Measurements from ENCODE around the gene OAF.
"Not testable (repeated sequence)": the region's sequence is repeated elsewhere in the genome, so short reads cannot be mapped to it uniquely, and the experiment has no call there.

The OAF gene

DNA sequence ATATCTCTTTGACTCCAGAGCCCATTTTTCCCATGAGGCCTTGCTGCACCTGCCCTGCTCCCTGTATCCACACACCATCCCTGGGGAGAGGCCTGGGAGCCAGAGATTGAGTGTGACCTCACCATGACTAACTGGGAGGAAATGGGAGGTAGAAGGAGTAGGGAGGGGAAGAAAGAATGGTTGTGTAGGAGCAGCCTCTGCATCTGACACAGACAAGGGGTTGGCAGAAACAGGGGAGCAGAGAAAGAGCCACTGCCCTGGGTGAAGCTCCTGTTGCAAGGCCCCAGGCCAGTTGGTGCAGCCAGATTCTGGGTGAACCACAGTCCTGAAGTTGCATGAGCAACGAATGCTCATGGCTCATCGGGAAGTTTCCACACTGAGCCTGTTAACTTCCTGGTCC is 61.5 kb downstream of the OAF start:
- Histone ChIP-seq H3K36me3 (ENCODE audit: control insufficient read depth, insufficient read depth, low read length) (no peaks in the 10 kb centered on the region), H3K4me3 (ENCODE audit: low read length) (no peak overlapping the region), H3K4me1 (ENCODE audit: control insufficient read depth, insufficient read depth, low read length) (no peaks in the 10 kb centered on the region; the same call in 1 of the 2 replicates), H3K9me3 (ENCODE audit: control insufficient read depth, insufficient read depth, low read length) (no peaks in the 10 kb centered on the region), H3K27ac (ENCODE audit: low read length) (no peak overlapping the region), H3K27me3 (ENCODE audit: control insufficient read depth, insufficient read depth, low read length) (no peaks in the 10 kb centered on the region)
- no peak for DNase-seq (ENCODE audit: low read depth, low spot score)
- no CpG with 5 or more reads among the region's 2 CpGs for WGBS (ENCODE audit: insufficient coverage, insufficient read length)

GRCh38 chr11:120273432-120273831 is 62.6 kb downstream of the OAF start:
- H3K27me3 ChIP-seq (ENCODE audit: control insufficient read depth, insufficient read depth, low read length) = no peaks in the 10 kb centered on the region
- DNase-seq (ENCODE audit: low read depth, low spot score) = no peak

DNA sequence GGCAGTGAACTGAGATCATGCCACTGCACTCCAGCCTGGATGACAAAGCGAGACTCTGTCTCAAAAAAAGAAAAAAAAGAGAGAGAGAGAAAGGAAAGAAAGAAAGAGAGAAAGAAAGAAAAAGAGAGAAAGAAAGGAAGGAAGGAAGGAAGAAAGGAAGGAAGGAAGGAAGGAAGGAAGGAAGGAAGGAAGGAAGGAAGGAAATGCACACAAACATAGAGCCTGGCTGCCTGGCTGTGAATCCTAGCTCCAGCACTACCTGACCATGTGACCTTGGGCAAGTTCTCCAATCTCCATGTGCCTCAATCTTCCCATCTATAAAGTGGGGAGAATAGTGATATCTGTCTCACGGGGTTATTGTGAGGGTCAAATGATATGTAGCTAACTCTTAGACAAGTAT is 63.1 kb downstream of the OAF start:
- H3K4me1 ChIP-seq (ENCODE audit: control insufficient read depth, insufficient read depth, low read length); H3K27ac ChIP-seq (ENCODE audit: low read length); H3K4me3 ChIP-seq (ENCODE audit: low read length); H3K36me3 ChIP-seq (ENCODE audit: control insufficient read depth, insufficient read depth, low read length); H3K27me3 ChIP-seq (ENCODE audit: control insufficient read depth, insufficient read depth, low read length); DNase-seq (ENCODE audit: low read depth, low spot score); H3K9me3 ChIP-seq (ENCODE audit: control insufficient read depth, insufficient read depth, low read length): not testable (repeated sequence)
- no CpG with 5 or more reads among the region's 2 CpGs for WGBS (ENCODE audit: insufficient coverage, insufficient read length)

More at GRCh38 chr11:120273432-120273831, 62.6 kb downstream of the OAF start:
- H3K27ac ChIP-seq (ENCODE audit: low read length) = no peak overlapping the region
- no peak overlapping the region for H3K4me3 ChIP-seq (ENCODE audit: low read length)
- no peaks in the 10 kb centered on the region for H3K36me3 ChIP-seq (ENCODE audit: control insufficient read depth, insufficient read depth, low read length)
- WGBS (ENCODE audit: insufficient coverage, insufficient read length) = no CpG with 5 or more reads among the region's 2 CpGs
- no peaks in the 10 kb centered on the region; the same call in 1 of the 2 replicates for H3K4me1 ChIP-seq (ENCODE audit: control insufficient read depth, insufficient read depth, low read length)
- H3K9me3 ChIP-seq (ENCODE audit: control insufficient read depth, insufficient read depth, low read length) = no peaks in the 10 kb centered on the region

DNA sequence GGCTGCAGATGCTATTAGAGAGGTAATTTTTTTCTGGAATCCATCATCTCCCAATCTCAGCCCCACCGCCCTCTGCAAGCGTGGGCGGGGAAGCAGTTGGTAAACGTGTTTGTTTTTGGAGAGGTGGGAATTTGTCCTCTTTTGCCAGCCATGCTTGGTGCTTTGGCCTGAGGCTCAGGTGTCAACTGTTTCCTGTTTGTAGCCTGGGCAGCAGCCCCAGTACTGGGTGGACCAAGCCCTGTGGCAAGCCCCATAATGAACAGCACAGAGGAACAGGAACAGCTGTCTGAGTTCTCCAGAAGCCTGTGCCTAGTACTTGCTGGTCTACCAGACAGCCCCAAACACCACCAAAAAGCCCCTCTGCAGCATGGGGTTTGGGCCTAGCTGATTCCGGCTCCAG is 68.7 kb downstream of the OAF start:
- DNase-seq (ENCODE audit: low read depth, low spot score) = no peak
- Histone ChIP-seq H3K27me3 (ENCODE audit: control insufficient read depth, insufficient read depth, low read length) (no peaks in the 10 kb centered on the region), H3K4me3 (ENCODE audit: low read length) (no peak overlapping the region), H3K36me3 (ENCODE audit: control insufficient read depth, insufficient read depth, low read length) (no peaks in the 10 kb centered on the region), H3K4me1 (ENCODE audit: control insufficient read depth, insufficient read depth, low read length) (peaks cover 5% of the 10 kb centered on the region; the same call in 1 of the 2 replicates), H3K9me3 (ENCODE audit: control insufficient read depth, insufficient read depth, low read length) (no peaks in the 10 kb centered on the region), H3K27ac (ENCODE audit: low read length) (no peak overlapping the region)
- no CpG with 5 or more reads among the region's 5 CpGs for WGBS (ENCODE audit: insufficient coverage, insufficient read length)

All from iPS DF 6.9 (cell line).